GM18951 (cell line): ENCODE results near the gene GPR183.

Experiments
- POLR2A ChIP-seq: IDR thresholded peaks from 4 replicates; pipeline ENCODE4 v1.6.1; 2011; ENCODE audit warnings: mild to moderate bottlenecking; ENCODE audit not compliant: insufficient read length, insufficient read depth; ENCODE audit errors: extremely low read depth
- in situ Hi-C: fragments of 300-500 bp; cut with MboI; formaldehyde crosslinking; loops from one replicate; pipeline ENCODE4 v1.12.0; 2022; ENCODE audit warnings: low sequenced_read_pairs, mixed read lengths, inconsistent platforms; ENCODE audit not compliant: unreplicated experiment

Gene GPR183

GRCh38 chr13:99346335-99347042 lies 39.3 kb upstream of the GPR183 start:
- no peak for TF ChIP-seq POLR2A
- in situ Hi-C loops, result no loop called here

- TF ChIP-seq POLR2A, result no peak
- in situ Hi-C loops, result no loop called here
These were observed 38.1 kb upstream of the GPR183 start for GRCh38 chr13:99345345-99345744.

GRCh38 chr13:99344610-99345208 lies 37.5 kb upstream of the GPR183 start:
- no peak for TF ChIP-seq POLR2A
- in situ Hi-C loops, result no loop called here

GRCh38 chr13:99342723-99343315 lies 35.6 kb upstream of the GPR183 start:
- in situ Hi-C loops, result no loop called here
- no peak for TF ChIP-seq POLR2A

GRCh38 chr13:99341969-99342722 lies 34.9 kb upstream of the GPR183 start:
- TF ChIP-seq POLR2A, result no peak
- in situ Hi-C loops, result no loop called here

- in situ Hi-C loops, result no loop called here
- no peak for TF ChIP-seq POLR2A
These were observed 33.4 kb upstream of the GPR183 start for GRCh38 chr13:99340638-99341037.

- no peak for TF ChIP-seq POLR2A
- in situ Hi-C loops, result no loop called here
These were observed 32.7 kb upstream of the GPR183 start for GRCh38 chr13:99339736-99340397.

- TF ChIP-seq POLR2A, result no peak
- in situ Hi-C loops, result no loop called here
These were observed 32.1 kb upstream of the GPR183 start for GRCh38 chr13:99339230-99339721.

GRCh38 chr13:99335603-99336002 lies 28.4 kb upstream of the GPR183 start:
- no peak for TF ChIP-seq POLR2A
- in situ Hi-C loops, result no loop called here

GRCh38 chr13:99335087-99335486 lies 27.9 kb upstream of the GPR183 start:
- no peak for TF ChIP-seq POLR2A
- in situ Hi-C loops, result no loop called here

- in situ Hi-C loops, result no loop called here
- TF ChIP-seq POLR2A, result no peak
These were observed 27.0 kb upstream of the GPR183 start for GRCh38 chr13:99334221-99334620.

- in situ Hi-C loops, result no loop called here
- no peak for TF ChIP-seq POLR2A
These were observed 25.3 kb upstream of the GPR183 start for GRCh38 chr13:99332456-99332855.

GRCh38 chr13:99331881-99332293 lies 24.7 kb upstream of the GPR183 start:
- in situ Hi-C loops, result no loop called here
- no peak for TF ChIP-seq POLR2A
